ENCODE measurements around the gene AKAP8.

AKAP8 gene

GRCh38 chr19:15328312-15328711 is 51.3 kb downstream of the AKAP8 start:
- no peaks in the 10 kb centered on the region for H3K36me3 ChIP-seq
- H3K4me3 ChIP-seq = no peak overlapping the region
- no peaks in the 10 kb centered on the region for H3K27me3 ChIP-seq
- H3K9me3 ChIP-seq = no peaks in the 10 kb centered on the region
- H3K27ac ChIP-seq = peak overlapping the region in 1 of 2 donors; percentile 35
- DNase-seq = no peak
- peaks cover 0 to 83% (median 72%) of the 10 kb centered on the region in 4 donors for H3K4me1 ChIP-seq
- intact Hi-C loops (cut with DNase I; ENCODE audit: low total_unique reads) = no loop called here
- TF ChIP-seq CTCF (IDR thresholded peaks at IDR 0.05) = no peak

GRCh38 chr19:15324791-15325519 is 54.6 kb downstream of the AKAP8 start:
- H3K4me3 ChIP-seq = no peak overlapping the region
- no peaks in the 10 kb centered on the region for H3K9me3 ChIP-seq
- no peaks in the 10 kb centered on the region for H3K27me3 ChIP-seq
- H3K4me1 ChIP-seq = peaks cover 0 to 100% (median 77%) of the 10 kb centered on the region in 4 donors
- no peak for TF ChIP-seq CTCF (IDR thresholded peaks at IDR 0.05)
- peak overlapping the region; percentile 69 to 71 for H3K27ac ChIP-seq
- no peaks in the 10 kb centered on the region for H3K36me3 ChIP-seq
- intact Hi-C loops (cut with DNase I; ENCODE audit: low total_unique reads) = no loop called here
- DNase-seq = no peak

GRCh38 chr19:15323496-15324235 is 55.9 kb downstream of the AKAP8 start:
- Histone ChIP-seq H3K36me3 (no peaks in the 10 kb centered on the region), H3K9me3 (no peaks in the 10 kb centered on the region), H3K4me1 (peaks cover 0 to 100% (median 77%) of the 10 kb centered on the region in 4 donors), H3K27ac (peak overlapping the region; percentile 69 to 71), H3K27me3 (no peaks in the 10 kb centered on the region), H3K4me3 (no peak overlapping the region)
- TF ChIP-seq CTCF (IDR thresholded peaks at IDR 0.05) = no peak
- intact Hi-C loops (cut with DNase I; ENCODE audit: low total_unique reads) = no loop called here
- peak; percentile 64 to 86 for DNase-seq

GRCh38 chr19:15321739-15322138 is 57.8 kb downstream of the AKAP8 start:
- TF ChIP-seq CTCF (IDR thresholded peaks at IDR 0.05) = no peak
- Histone ChIP-seq H3K36me3 (no peaks in the 10 kb centered on the region), H3K4me3 (no peak overlapping the region), H3K27me3 (no peaks in the 10 kb centered on the region), H3K27ac (peak overlapping the region in 1 of 2 donors; percentile 14), H3K9me3 (no peaks in the 10 kb centered on the region), H3K4me1 (peaks cover 0 to 100% (median 82%) of the 10 kb centered on the region in 4 donors)
- intact Hi-C loops (cut with DNase I; ENCODE audit: low total_unique reads) = no loop called here
- DNase-seq = no peak

- Histone ChIP-seq H3K27ac (peak overlapping the region; percentile 15 to 46), H3K4me3 (no peak overlapping the region), H3K9me3 (no peaks in the 10 kb centered on the region), H3K27me3 (no peaks in the 10 kb centered on the region), H3K36me3 (no peaks in the 10 kb centered on the region), H3K4me1 (peaks cover 0 to 100% (median 82%) of the 10 kb centered on the region in 4 donors)
- intact Hi-C loops (cut with DNase I; ENCODE audit: low total_unique reads) = no loop called here
- no peak for DNase-seq
- no peak for TF ChIP-seq CTCF (IDR thresholded peaks at IDR 0.05)
Observed at GRCh38 chr19:15320116-15320515, 59.5 kb downstream of the AKAP8 start.
